ENCODE measurements around the gene SLF2. TPM values are rescaled to one million over a fixed set of nuclear protein-coding genes. Genes with fewer than 3 reads are reported as not detected.
A peak's percentile ranks its signal among the peaks of the same experiment; 100 is the strongest.

SLF2 gene
- total RNA-seq, 1 experiment from 2014 or later = 43.0 TPM

DNA sequence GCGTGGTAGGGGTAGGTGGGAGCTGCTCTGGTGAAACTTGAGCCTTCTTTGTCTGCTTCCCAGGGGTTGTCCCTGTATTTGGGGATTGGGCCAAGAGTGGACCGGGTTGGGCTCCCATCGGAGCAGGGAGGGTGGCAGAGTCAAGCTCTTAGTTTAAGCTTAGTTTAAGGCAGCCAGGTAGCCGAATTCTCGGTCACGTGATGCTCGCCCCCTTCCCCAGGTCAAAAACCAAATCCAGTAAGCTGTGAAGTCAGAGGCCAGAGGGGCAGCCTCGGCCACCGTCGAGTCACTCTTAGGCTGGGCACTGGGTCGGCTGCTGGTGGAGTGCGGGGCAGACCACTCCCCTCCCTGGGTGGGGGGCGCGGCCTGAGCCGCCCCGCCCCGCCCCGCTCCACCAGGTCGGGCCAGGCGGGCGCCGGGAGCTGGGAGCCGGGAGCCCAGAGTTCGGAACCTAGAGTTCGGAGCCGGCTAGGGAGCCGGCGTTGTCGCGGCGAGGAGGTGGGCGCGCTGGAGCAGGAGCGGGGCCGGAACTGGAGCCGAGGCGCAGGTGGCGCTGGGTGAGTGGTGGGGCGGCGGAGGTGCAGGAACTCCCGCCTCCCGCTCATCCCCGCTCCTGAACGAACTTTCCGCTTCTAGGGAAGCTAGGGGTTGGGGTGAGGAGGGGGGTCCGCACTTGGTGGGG lies 84.1 kb downstream of the SLF2 start:
- ATAC-seq = peak; percentile 46
- ChIA-PET POLR2A (interaction anchor here (0.6 to 1.4 kb wide), 8 partner anchors 8 to 34 kb away, joined by 3 to 6 read pairs (median 3); partner anchors contain the start of genes PDZD7 and SFXN3), CTCF (interaction anchor here (1.0 to 8.3 kb wide), 13 partner anchors 10 to 843 kb away, joined by 3 to 118 read pairs (median 6); partner anchors contain the start of genes MRPL43, PDZD7, SFXN3 and TWNK), RAD21 (ENCODE audit: low non-redundant PET in 1 of 2, low total read pairs in 2 of 2, uncharacterized antibody in 2 of 2, unreplicated experiment in 2 of 2) (interaction anchor here (1.3 to 2.4 kb wide), 3 partner anchors 15 to 17 kb away, joined by 4 to 10 read pairs (median 5); no protein-coding TSS in a partner anchor)
- intact Hi-C loops (cut with micrococcal nuclease) = no loop called here
- no peak for DNase-seq (ENCODE audit: low read depth, low spot score)
- peaks cover 21 to 62% of the 10 kb centered on the region in 2 experiments for H3K4me1 ChIP-seq (ENCODE audit: control insufficient read depth in 1 of 2, insufficient read depth in 2 of 2, low read length in 2 of 2)
- no peak overlapping the region for H2AFZ ChIP-seq (ENCODE audit: low read depth, low read length, poor library complexity, severe bottlenecking)
- H4K20me1 ChIP-seq (ENCODE audit: insufficient read depth) = no peaks in the 10 kb centered on the region
- H3K4me2 ChIP-seq (ENCODE audit: low read length) = peak overlapping the region; percentile 98
- peak overlapping the region; percentile 94 for H3K9ac ChIP-seq (ENCODE audit: low read length)
- peak overlapping the region; percentile 88 to 92 for H3K4me3 ChIP-seq (replicated peaks in 1 of 2; ENCODE audit: low read depth in 1 of 2, low read length in 2 of 2)
- no peaks in the 10 kb centered on the region for H3K9me2 ChIP-seq (ENCODE audit: insufficient read depth)
- TF ChIP-seq JUND (IDR thresholded peaks at IDR 0.05) (no peak), POLR2AphosphoS5 (IDR thresholded peaks at IDR 0.05; ENCODE audit: low read depth, low read length) (peak; percentile 24; the same call in 1 of the 2 replicates), POLR2A (IDR thresholded peaks at IDR 0.05; ENCODE audit: borderline replicate concordance, extremely low read depth, insufficient read depth, insufficient read length) (peak; percentile 25)
- H3K9me3 ChIP-seq (ENCODE audit: control insufficient read depth in 1 of 2, insufficient read depth in 1 of 2, low read depth in 1 of 2, low read length in 2 of 2) = no peaks in the 10 kb centered on the region
- H3K27me3 ChIP-seq (ENCODE audit: insufficient read depth, low read length) = no peaks in the 10 kb centered on the region
- BruUV-seq (replicated peaks) = no TSS peak
- peaks cover 31% of the 10 kb centered on the region for H3K79me2 ChIP-seq (ENCODE audit: insufficient read depth, low read length)
- peak overlapping the region; percentile 87 for H3K27ac ChIP-seq (ENCODE audit: low read depth, low read length)
- H3K36me3 ChIP-seq (ENCODE audit: control insufficient read depth in 1 of 2, insufficient read depth in 2 of 2, low read length in 2 of 2) = peaks cover 5 to 22% of the 10 kb centered on the region in 2 experiments; a peak in 3 of 4 replicates

DNA sequence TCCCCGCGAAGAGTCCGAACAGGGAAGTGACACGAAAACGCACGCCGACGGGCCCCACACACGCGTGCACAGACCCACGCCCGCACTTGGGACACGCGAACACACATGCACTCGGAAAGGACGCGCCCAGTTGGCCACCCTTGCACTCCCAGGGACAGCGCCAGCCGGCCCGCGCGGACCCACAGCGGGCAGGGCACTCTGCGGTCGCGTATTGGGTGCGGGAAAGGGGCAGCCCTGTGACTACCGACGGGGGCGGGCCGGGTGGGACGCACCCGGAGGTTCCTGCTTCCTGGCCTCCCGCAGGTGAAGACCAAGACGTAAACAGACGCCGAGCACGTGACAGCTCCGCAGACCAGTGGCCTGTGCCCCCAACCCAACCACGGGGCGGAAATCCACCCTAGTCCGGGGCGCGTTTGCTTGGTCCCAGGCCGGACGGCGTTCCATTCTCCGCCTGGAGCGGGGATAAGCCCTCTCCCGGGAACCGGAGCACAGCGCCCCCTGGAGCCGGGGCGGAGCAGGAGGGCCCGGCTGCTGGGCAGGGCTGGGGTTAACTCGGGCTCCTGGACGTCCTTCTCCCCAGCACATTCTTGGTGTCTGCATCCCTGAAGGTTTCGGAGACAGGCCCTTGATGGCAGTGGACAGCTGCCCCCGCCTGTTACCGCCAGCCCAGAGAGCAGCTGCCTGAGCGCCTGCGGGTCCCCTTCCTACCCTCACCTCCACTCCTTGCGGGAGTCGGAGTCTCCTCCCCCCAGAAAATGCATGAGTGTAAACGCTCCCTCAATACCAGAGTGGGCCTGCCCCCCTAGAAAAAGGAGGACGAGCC lies 84.8 kb downstream of the SLF2 start:
- DNase-seq (ENCODE audit: low read depth, low spot score) (peak; percentile 76), ATAC-seq (peak; percentile 59)
- peaks cover 21 to 62% of the 10 kb centered on the region in 2 experiments for H3K4me1 ChIP-seq (ENCODE audit: control insufficient read depth in 1 of 2, insufficient read depth in 2 of 2, low read length in 2 of 2)
- BruUV-seq (replicated peaks) = no TSS peak
- H3K9me2 ChIP-seq (ENCODE audit: insufficient read depth) = no peaks in the 10 kb centered on the region
- POLR2A ChIA-PET = interaction anchor here (0.6 to 1.4 kb wide), 10 partner anchors 9 to 651 kb away, joined by 3 to 9 read pairs (median 5); partner anchors contain the start of genes MRPL43, PDZD7, SCD and SFXN3
- peak overlapping the region; percentile 94 for H3K9ac ChIP-seq (ENCODE audit: low read length)
- CTCF ChIA-PET = interaction anchor here (0.7 to 8.3 kb wide), 20 partner anchors 9 to 842 kb away, joined by 3 to 118 read pairs (median 4); partner anchors contain the start of genes MRPL43, PDZD7, SFXN3 and TWNK
- H3K27ac ChIP-seq (ENCODE audit: low read depth, low read length) = peak overlapping the region; percentile 87
- RAD21 ChIA-PET (ENCODE audit: low non-redundant PET in 1 of 2, low total read pairs in 2 of 2, uncharacterized antibody in 2 of 2, unreplicated experiment in 2 of 2) = interaction anchor here (0.6 to 2.4 kb wide), 6 partner anchors 12 to 60 kb away, joined by 3 to 10 read pairs (median 4); no protein-coding TSS in a partner anchor
- H3K4me2 ChIP-seq (ENCODE audit: low read length) = peak overlapping the region; percentile 98
- peak overlapping the region; percentile 88 to 92 for H3K4me3 ChIP-seq (replicated peaks in 1 of 2; ENCODE audit: low read depth in 1 of 2, low read length in 2 of 2)
- H3K9me3 ChIP-seq (ENCODE audit: control insufficient read depth in 1 of 2, insufficient read depth in 1 of 2, low read depth in 1 of 2, low read length in 2 of 2) = no peaks in the 10 kb centered on the region
- H4K20me1 ChIP-seq (ENCODE audit: insufficient read depth) = no peaks in the 10 kb centered on the region
- intact Hi-C loops (cut with micrococcal nuclease) = no loop called here
- no peaks in the 10 kb centered on the region for H3K27me3 ChIP-seq (ENCODE audit: insufficient read depth, low read length)
- no peak overlapping the region for H2AFZ ChIP-seq (ENCODE audit: low read depth, low read length, poor library complexity, severe bottlenecking)
- peaks cover 6 to 22% of the 10 kb centered on the region in 2 experiments; a peak in 2 of 4 replicates for H3K36me3 ChIP-seq (ENCODE audit: control insufficient read depth in 1 of 2, insufficient read depth in 2 of 2, low read length in 2 of 2)
- peaks cover 39% of the 10 kb centered on the region for H3K79me2 ChIP-seq (ENCODE audit: insufficient read depth, low read length)
- TF ChIP-seq ZFX (IDR thresholded peaks at IDR 0.05) (peak; percentile 88), EGR1 (IDR thresholded peaks at IDR 0.05; ENCODE audit: low read depth) (no peak), POLR2A (IDR thresholded peaks at IDR 0.05; ENCODE audit: borderline replicate concordance, extremely low read depth, insufficient read depth, insufficient read length) (peak; percentile 16), REST (IDR thresholded peaks at IDR 0.05; ENCODE audit: low read depth) (no peak), FOSL1 (IDR thresholded peaks at IDR 0.05; ENCODE audit: low read depth) (no peak), EZH2phosphoT487 (IDR thresholded peaks at IDR 0.05; ENCODE audit: borderline replicate concordance) (no peak), MAX (IDR thresholded peaks at IDR 0.05) (no peak), YY1 (IDR thresholded peaks at IDR 0.05; ENCODE audit: extremely low read depth, insufficient replicate concordance, low read depth, low read length) (peak; percentile 71), TCF7L2 (IDR thresholded peaks at IDR 0.05; ENCODE audit: borderline replicate concordance, extremely low read depth, insufficient read depth, insufficient read length) (no peak), POLR2AphosphoS5 (IDR thresholded peaks at IDR 0.05; ENCODE audit: low read depth, low read length) (peak; percentile 81)
- TF ChIP-seq, protein P1, sequence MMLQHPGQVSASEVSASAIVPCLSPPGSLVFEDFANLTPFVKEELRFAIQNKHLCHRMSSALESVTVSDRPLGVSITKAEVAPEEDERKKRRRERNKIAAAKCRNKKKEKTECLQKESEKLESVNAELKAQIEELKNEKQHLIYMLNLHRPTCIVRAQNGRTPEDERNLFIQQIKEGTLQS (IDR thresholded peaks at IDR 0.05) = no peak

Data from HCT116 (cell line).